GM19455 (cell line): ENCODE results near the gene AGAP1.

Experiments
- ATAC-seq: cut with Tn5 transposase; IDR thresholded peaks from one replicate; pipeline ENCODE4 v1.9.1; 2021; ENCODE audit not compliant: unreplicated experiment

AGAP1 gene

GRCh38 chr2:235546436-235546835 is 52.6 kb downstream of the AGAP1 start:
- no peak for ATAC-seq

GRCh38 chr2:235549735-235550377 is 56.0 kb downstream of the AGAP1 start:
- no peak for ATAC-seq

- no peak for ATAC-seq
These were observed 56.5 kb downstream of the AGAP1 start for GRCh38 chr2:235550378-235550760.

DNA sequence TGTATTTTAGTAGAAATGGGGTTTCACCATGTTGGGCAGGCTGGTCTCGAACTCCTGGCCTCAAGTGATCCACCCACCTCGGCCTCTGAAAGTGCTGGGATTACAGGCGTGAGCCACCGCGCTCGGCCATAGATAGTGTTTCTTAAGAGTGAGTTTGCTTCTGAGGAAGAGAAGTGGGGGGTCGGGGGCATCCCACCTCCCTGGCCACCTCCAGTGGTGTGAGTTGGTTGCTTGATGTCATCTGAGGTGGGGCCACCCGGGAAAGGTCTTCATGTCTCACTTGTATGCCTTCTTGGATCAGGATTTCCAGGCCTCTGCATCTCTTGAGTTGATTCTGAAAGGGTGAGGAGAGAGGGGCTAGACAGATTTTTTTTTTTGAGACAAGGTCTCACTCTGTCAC is 57.1 kb downstream of the AGAP1 start:
- ATAC-seq = no peak

DNA sequence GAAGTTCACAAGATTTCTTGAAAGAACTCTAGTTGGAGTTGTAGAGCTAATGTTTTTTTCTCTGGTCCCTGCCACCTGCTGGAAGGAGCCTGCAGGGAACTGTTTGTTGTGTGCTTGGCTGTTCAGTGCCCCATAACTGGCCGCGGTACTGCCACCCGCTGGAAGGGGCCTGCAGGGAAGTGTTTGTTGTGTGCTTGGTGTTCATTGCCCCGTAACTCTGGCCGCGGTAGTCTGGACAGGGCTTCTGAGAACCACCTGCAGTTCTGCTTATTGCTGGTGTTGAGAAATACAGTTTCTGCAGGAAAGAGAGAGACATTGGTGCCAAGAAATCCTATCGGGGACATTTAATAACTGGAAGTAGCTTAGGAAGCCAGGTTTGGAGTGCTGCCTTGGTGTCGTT is 58.1 kb downstream of the AGAP1 start:
- ATAC-seq = no peak

- ATAC-seq = no peak
These were observed 58.8 kb downstream of the AGAP1 start for GRCh38 chr2:235552671-235553070.

DNA sequence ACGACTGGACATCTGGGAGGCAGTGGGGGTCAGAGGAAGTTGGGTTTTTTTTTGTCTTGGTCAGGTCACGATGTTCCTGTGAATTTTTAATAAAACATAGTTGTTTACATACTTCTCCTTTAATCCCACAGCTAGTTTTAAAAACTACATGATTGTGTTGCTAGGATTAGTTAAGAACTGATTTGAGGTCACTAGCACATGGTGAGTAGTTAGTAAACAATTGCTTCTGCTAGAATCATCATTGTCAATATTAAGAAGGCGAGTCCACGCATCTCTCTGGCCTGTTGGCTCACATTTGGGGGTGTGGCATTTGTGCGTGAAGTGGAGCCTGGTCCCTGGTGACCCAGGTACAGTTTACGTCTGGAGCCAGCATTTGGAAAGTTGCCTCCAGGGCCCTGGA is 59.4 kb downstream of the AGAP1 start:
- no peak for ATAC-seq

DNA sequence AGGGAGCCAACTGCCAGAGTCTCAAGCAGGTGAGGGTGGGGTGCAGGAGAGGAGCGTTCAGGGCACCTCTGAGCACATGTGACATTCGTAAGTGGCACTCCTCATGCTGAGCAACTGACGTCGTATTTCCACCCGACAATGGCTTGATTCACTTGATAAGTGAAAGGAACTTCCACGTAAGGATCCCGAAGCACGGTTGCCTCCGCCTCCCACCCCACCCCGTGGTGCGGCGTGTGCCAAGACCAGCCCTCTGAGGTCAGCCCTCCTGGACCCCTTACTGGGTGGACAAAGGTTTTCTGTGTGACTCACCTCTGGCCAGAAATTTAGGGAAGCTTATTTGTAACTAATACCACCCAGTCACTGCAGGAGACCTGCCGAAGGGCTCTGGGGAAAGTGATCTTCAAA is 59.9 kb downstream of the AGAP1 start:
- ATAC-seq = no peak

GRCh38 chr2:235554385-235554784 is 60.5 kb downstream of the AGAP1 start:
- no peak for ATAC-seq

- ATAC-seq = no peak
These were observed 61.1 kb downstream of the AGAP1 start for GRCh38 chr2:235554936-235555335.

GRCh38 chr2:235555371-235555770 is 61.5 kb downstream of the AGAP1 start:
- ATAC-seq = no peak

GRCh38 chr2:235556086-235556485 is 62.2 kb downstream of the AGAP1 start:
- ATAC-seq = no peak

GRCh38 chr2:235556901-235557300 is 63.1 kb downstream of the AGAP1 start:
- ATAC-seq = no peak

GRCh38 chr2:235557903-235558302 is 64.1 kb downstream of the AGAP1 start:
- no peak for ATAC-seq

GRCh38 chr2:235558572-235558971 is 64.7 kb downstream of the AGAP1 start:
- ATAC-seq = no peak

DNA sequence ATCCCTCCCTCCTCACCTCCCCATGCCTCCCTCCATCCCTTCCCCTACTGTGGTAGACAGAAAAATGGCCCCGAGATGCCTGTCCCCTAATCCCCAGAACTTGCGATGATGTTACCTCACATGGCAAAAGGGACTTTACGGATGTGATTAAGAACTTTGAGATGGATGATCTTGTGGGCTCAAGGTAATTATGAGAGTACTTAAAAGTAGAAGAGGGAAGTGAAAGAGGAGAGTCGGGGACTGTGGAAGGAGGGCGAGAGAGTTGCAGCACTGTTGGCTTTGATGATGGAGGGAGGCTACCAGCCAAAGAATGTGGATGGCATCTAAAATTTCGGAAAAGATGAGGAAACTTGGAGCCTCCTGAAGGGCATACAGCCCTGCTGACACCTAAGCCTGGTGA is 66.5 kb downstream of the AGAP1 start:
- no peak for ATAC-seq

GRCh38 chr2:235561450-235561849 is 67.6 kb downstream of the AGAP1 start:
- no peak for ATAC-seq

GRCh38 chr2:235562065-235562747 is 68.4 kb downstream of the AGAP1 start:
- ATAC-seq = no peak

- no peak for ATAC-seq
These were observed 69.4 kb downstream of the AGAP1 start for GRCh38 chr2:235563056-235563910.

GRCh38 chr2:235564066-235564465 is 70.2 kb downstream of the AGAP1 start:
- ATAC-seq = no peak

DNA sequence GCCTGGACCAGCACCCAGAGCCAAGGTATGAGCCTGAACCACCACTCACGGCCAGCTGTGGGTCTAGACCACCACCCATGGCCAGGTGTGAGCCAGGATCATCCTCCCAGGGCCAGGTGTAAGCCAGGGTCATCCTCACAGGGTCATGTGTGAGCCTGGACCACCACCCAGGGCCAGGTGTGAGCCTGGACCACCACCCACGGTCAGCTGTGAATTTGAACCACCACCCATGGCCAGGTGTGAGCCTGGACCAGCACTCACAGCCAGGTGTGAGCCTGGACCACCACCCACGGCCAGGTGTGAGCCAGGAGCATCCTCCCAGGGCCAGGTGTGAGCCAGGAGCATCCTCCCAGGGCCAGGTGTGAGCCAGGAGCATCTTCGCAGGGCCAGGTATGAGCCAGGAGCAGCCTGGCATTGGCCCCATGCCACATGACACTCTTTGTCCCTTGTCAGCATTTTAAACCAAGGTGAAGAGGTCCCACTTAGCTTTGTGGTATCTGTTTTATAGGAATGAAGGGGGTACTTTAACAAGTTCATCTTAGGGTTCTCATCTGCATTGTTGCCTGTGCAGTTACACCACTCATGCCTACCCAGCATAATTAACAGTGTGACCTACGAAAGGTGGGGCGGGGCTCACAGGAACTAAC is 71.2 kb downstream of the AGAP1 start:
- no peak for ATAC-seq
